Astrocyte of the cerebellum (primary cell): ENCODE results near the gene TOMM20.

Experiments
- DNase-seq: peaks from one replicate; pipeline ENCODE4 v3.0.0-alpha.2; 2011; ENCODE audit warnings: low read depth
- H3K4me3 ChIP-seq: 2 replicates; pipeline ENCODE4 v1.5.1; 2011; ENCODE audit warnings: mild to moderate bottlenecking, low read depth, low read length, moderate library complexity
- in situ Hi-C: cut with HindIII; loops from 2 replicates; pipeline ENCODE4 v1.10.0; 2017; ENCODE audit warnings: low sequenced_read_pairs
- TF ChIP-seq, protein P1 (sequence below): IDR thresholded peaks from 2 replicates; pipeline ENCODE4 v1.5.1; 2012; ENCODE audit warnings: low read length, low read depth, moderate library complexity, mild to moderate bottlenecking; ENCODE audit errors: missing control alignments

Gene TOMM20

DNA sequence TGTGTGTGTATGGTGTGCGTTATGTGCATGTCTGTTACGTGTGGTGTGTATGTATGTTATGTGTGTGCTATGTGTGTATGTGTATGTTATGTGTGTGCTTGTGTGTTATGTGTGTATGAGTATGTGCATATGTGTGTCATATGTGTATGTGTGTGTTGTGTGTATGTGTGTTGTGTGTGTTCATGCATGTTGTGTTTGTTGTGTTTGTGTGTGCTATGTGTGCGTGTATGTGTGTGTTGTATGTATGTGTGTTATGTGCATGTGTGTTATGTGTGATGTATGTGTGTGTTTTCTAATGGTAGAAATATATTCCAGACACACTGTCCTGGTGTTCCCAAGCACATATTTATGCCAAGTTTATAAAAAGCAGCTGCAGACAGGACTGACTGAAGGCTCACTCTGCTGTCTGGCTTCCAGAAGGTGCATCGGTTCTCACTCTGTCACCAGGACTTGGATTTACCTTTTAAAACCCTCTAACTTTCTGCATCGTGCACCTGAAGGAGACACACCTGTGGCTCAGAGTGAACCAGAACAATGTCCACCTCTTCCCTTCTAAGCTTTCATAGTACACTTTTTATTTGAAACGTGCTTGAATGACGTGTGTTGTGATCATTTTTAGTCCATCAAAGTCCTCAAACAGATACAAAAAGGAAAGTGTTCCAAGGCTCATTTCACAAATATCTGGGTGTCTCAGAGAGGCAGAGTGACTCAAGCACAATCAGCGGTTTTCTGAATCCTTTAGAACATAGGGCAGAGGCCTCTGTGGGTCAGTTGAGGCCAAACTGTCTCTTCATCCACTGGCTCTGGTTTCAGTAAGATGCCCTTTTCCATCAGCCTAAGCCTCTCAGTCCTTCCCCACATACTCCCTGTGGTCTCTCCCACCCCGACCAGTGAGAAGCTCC is 49.9 kb downstream of the TOMM20 start:
- no peak for DNase-seq
- in situ Hi-C loops, result loop anchor here (10.0 kb wide), 2 partner anchors 244 to 464 kb away; partner anchors contain the start of gene IRF2BP2
- TF ChIP-seq, protein P1, sequence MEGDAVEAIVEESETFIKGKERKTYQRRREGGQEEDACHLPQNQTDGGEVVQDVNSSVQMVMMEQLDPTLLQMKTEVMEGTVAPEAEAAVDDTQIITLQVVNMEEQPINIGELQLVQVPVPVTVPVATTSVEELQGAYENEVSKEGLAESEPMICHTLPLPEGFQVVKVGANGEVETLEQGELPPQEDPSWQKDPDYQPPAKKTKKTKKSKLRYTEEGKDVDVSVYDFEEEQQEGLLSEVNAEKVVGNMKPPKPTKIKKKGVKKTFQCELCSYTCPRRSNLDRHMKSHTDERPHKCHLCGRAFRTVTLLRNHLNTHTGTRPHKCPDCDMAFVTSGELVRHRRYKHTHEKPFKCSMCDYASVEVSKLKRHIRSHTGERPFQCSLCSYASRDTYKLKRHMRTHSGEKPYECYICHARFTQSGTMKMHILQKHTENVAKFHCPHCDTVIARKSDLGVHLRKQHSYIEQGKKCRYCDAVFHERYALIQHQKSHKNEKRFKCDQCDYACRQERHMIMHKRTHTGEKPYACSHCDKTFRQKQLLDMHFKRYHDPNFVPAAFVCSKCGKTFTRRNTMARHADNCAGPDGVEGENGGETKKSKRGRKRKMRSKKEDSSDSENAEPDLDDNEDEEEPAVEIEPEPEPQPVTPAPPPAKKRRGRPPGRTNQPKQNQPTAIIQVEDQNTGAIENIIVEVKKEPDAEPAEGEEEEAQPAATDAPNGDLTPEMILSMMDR, result no peak
- no peak overlapping the region for H3K4me3 ChIP-seq

DNA sequence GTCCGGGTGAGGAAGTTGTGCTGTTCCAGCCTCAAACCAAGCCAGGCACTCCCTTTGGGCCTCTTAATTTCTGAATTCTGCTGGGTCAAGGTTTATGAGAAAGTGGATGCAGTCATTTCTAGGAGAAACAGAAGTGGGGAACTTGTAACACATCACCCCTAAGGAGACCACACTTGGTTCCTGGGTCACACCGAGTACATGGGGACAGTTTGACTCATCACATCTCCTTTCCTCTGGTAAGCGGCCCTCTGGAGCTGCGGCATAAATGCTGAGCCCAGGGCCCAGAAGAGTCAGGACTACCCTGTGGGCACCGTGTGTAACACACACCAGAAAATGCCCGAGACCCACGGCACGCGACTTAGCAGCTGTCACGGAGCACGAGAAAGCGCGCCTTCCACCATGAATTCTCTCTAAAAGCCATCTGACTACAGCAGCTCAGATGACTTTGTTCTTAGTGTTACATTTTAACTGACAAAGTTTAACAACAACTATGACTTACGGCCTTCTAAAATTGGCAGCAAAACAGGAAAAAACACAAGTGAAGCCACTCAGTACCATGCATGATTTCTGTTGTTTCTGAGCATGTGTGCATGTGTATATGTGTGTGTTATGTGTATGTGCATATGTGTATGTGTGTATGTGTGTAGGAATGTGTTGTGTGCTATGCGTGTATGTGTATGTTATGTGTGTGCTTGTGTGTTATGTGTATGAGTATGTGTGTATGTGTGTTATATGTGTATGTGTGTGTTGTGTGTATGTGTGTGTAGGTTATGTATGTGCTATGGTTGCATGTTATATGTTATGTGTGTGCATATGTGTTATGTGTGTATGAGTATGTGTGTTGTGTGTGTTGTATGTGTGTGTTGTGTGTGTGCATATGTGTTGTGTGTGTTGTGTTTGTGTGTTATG is 50.8 kb downstream of the TOMM20 start:
- in situ Hi-C loops, result loop anchor here (10.0 kb wide), 2 partner anchors 243 to 463 kb away; partner anchors contain the start of gene IRF2BP2
- H3K4me3 ChIP-seq, result no peak overlapping the region
- DNase-seq, result no peak
- TF ChIP-seq, protein P1, result no peak

DNA sequence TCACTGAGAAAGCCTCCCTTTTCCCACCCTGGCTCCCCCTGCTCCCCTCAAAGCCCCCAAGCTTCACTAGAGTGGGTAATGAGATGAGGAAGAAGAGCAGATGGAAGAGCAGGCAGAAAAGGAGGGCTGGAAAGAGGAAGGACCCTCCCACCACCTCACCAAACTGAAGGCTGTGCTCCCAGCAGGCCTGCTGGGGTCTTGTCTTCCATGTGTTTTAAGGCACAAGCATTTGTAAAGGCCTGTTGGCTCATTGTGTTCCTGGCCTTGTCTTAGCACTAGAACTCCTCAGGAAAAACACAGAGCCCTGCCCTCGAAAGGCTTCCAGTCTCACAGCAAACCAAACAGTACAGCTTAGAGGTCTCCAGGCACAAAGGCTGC is 51.5 kb downstream of the TOMM20 start:
- in situ Hi-C loops, result loop anchor here (10.0 kb wide), 2 partner anchors 242 to 462 kb away; partner anchors contain the start of gene IRF2BP2
- H3K4me3 ChIP-seq, result no peak overlapping the region
- TF ChIP-seq, protein P1, result no peak
- no peak for DNase-seq

DNA sequence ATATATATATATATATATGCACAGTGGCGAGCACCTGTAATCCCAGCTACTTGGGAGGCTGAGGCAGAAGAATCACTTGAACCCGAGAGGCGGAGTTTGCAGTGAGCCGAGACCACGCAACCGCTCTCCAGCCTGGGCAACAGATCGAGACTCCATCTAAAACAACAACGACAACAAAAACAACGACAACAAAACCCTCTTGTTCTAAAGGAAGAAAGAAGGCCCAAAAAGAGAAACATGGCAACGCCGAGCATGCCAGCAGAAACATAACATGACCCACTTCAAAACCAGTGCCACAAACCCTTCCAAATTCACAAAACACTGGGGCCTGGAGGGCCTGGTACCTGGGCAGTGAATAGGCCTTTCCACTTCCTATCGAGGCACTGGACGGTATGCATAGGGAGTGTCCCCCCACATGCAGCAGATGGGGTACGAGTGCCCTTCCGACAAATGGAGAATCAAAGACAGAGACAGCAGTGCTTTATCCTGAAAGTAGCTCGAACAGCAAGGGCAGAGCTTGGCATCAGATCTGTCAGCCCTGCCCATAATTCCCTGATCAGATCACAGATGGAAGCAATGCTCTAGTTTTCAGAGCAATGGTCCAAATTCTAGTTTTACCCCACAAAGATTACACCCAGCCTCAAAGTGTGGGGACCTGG is 52.0 kb downstream of the TOMM20 start:
- in situ Hi-C loops, result loop anchor here (10.0 kb wide), 2 partner anchors 242 to 462 kb away; partner anchors contain the start of gene IRF2BP2

DNA sequence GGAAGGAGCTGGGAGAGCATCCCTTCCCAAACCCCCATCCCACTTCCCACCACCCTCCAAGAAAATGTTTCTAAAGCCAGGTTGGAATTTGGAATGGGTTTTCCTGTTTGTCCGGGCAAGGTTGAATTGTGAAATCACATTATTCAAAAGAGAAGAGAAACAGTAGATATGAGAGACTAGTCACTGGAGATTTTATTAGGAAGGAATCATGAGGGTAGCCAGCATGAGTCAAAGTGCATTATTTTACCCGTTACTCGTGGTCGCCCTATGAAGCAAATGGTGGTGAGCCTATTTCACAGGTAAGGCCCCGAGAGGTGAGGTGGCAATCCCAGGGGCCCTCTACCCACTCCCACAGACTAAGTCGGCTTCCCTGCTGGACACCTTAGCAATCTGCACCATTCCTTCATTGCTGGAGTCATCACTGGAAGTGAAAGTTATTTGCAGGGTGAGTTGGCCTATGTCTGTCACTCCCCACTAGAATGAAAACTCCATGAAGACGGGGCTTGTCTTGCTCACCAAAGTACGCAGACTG is 52.8 kb downstream of the TOMM20 start:
- no peak for DNase-seq
- in situ Hi-C loops, result loop anchor here (10.0 kb wide), 2 partner anchors 241 to 461 kb away; partner anchors contain the start of gene IRF2BP2
- H3K4me3 ChIP-seq, result no peak overlapping the region
- TF ChIP-seq, protein P1, result no peak

More for the DNA sequence above, 52.0 kb downstream of the TOMM20 start:
- no peak for DNase-seq
- TF ChIP-seq, protein P1, result no peak
- no peak overlapping the region for H3K4me3 ChIP-seq
